Lung (tissue), 12 donors: Measurements from ENCODE around the gene SNX19. TPM values are rescaled to one million over a fixed set of nuclear protein-coding genes. Genes with fewer than 3 reads are reported as not detected.
"Not testable (repeated sequence)": the region's sequence is repeated elsewhere in the genome, so short reads cannot be mapped to it uniquely, and the experiment has no call there.

Experiments
- ATAC-seq: fragments of 200-7000 bp; cut with Tn5 transposase; one replicate; pipeline ENCODE4 v1.9.1; 2020; ENCODE audit warnings: moderate number of reproducible peaks; ENCODE audit not compliant: insufficient read depth, low FRiP score
- DNase-seq, 3 donors: peaks; one replicate each; pipeline ENCODE4 v3.0.0-alpha.2; 2013 to 2017
- H3K27ac ChIP-seq, 2 donors: one replicate each; pipeline ENCODE4 v1.5.1; 2013; ENCODE audit warnings: mild to moderate bottlenecking in 2 of 2, moderate library complexity in 2 of 2, control low read depth in 1 of 2, inconsistent platforms in 1 of 2, low read depth in 1 of 2, low read length in 1 of 2
- H3K27me3 ChIP-seq, 3 donors: one replicate each; pipeline ENCODE4 v1.5.1; 2013; ENCODE audit warnings: low read length in 2 of 3; ENCODE audit not compliant: control insufficient read depth in 3 of 3, insufficient read depth in 3 of 3
- H3K36me3 ChIP-seq, 4 donors: one replicate each; pipeline ENCODE4 v1.5.1; 2013; ENCODE audit warnings: low read length in 4 of 4, mild to moderate bottlenecking in 1 of 4, moderate library complexity in 1 of 4; ENCODE audit not compliant: control insufficient read depth in 4 of 4, insufficient read depth in 4 of 4
- H3K4me1 ChIP-seq, 5 donors: one replicate each; pipeline ENCODE4 v1.5.1; 2013; ENCODE audit warnings: low read length in 5 of 5, mild to moderate bottlenecking in 2 of 5, moderate library complexity in 1 of 5; ENCODE audit not compliant: control insufficient read depth in 5 of 5, insufficient read depth in 5 of 5
- H3K4me3 ChIP-seq: one replicate; pipeline ENCODE4 v1.5.1; 2013; ENCODE audit warnings: mild to moderate bottlenecking, control low read depth, moderate library complexity
- H3K9ac ChIP-seq, 2 donors: one replicate each; pipeline ENCODE4 v1.5.1; 2013; ENCODE audit warnings: low read length in 2 of 2, control low read depth in 1 of 2; ENCODE audit not compliant: insufficient read depth in 1 of 2
- H3K9me3 ChIP-seq, 4 donors: one replicate each; pipeline ENCODE4 v1.5.1; 2013; ENCODE audit warnings: low read length in 3 of 4, mild to moderate bottlenecking in 1 of 4, moderate library complexity in 1 of 4; ENCODE audit not compliant: control insufficient read depth in 4 of 4, insufficient read depth in 3 of 4
- CTCF ChIP-seq: IDR thresholded peaks from 2 replicates; pipeline ENCODE4 v1.5.1; 2012; ENCODE audit warnings: mild to moderate bottlenecking; ENCODE audit errors: control extremely low read depth, extremely low read depth
- WGBS, 2 donors: extraction: QIAGEN DNeasy Blood & Tissue Kit; methylation state at CpG; one replicate each; pipeline ENCODE4 v1.1.7; 2013; 5-methylcytosine and 5-hydroxymethylcytosine counted together
- polyA plus RNA-seq, 2 donors: library from polyadenylated mRNA; stranded (reverse); fragments of 200-250 nt; gene quantifications; one replicate each; pipeline ENCODE4 v1.2.1, GENCODE V29; 2013
- total RNA-seq, 2 donors: library from RNA; depleted of rRNA in 1 of 2; stranded (reverse); fragments of >200 nt in 1 of 2; gene quantifications; one replicate each; pipeline ENCODE4 v1.2.1, GENCODE V29; 2014 to 2021
- donor health status: control.
- donor health status: control.
- donor health status: Bipolar disorder and iron deficiency.
- donor health status: healthy.
- donor health status: DM: yes; HTN: yes; CAD: no.

SNX19 gene
- total and polyA plus RNA-seq, 4 donors: 13.9 to 64.3 (median 42.6) TPM

- 51 to 69% methylated on average over 1 of the region's 1 CpG for WGBS, 2 donors
- peak; percentile 27 to 84 (median 71) for DNase-seq
- ATAC-seq: no peak
- H3K36me3 ChIP-seq: no peaks in the 10 kb centered on the region
- H3K4me1 ChIP-seq: peaks cover 0 to 22% (median 8%) of the 10 kb centered on the region in 5 donors
- no peak overlapping the region for H3K4me3 ChIP-seq
- H3K9me3 ChIP-seq: no peaks in the 10 kb centered on the region
- H3K27ac ChIP-seq: no peak overlapping the region
- no peak for TF ChIP-seq CTCF
- no peak overlapping the region for H3K9ac ChIP-seq
- no peaks in the 10 kb centered on the region for H3K27me3 ChIP-seq
These were observed 56.4 kb downstream of the SNX19 start for GRCh38 chr11:130859886-130860285.

- DNase-seq (no peak), ATAC-seq (no peak)
- Histone ChIP-seq H3K9me3 (no peaks in the 10 kb centered on the region), H3K9ac (no peak overlapping the region), H3K36me3 (no peaks in the 10 kb centered on the region), H3K4me1 (peaks cover 0 to 22% (median 8%) of the 10 kb centered on the region in 5 donors), H3K27me3 (no peaks in the 10 kb centered on the region), H3K4me3 (no peak overlapping the region), H3K27ac (no peak overlapping the region)
- no peak for TF ChIP-seq CTCF
- 77 to 93% methylated on average over 2 of the region's 2 CpGs for WGBS, 2 donors
These were observed 58.1 kb downstream of the SNX19 start for GRCh38 chr11:130858215-130858614.

GRCh38 chr11:130855707-130856106 is 60.6 kb downstream of the SNX19 start:
- H3K9me3 ChIP-seq, H3K4me3 ChIP-seq, DNase-seq, H3K36me3 ChIP-seq, H3K27ac ChIP-seq, H3K27me3 ChIP-seq, H3K9ac ChIP-seq, ATAC-seq: not testable (repeated sequence)
- WGBS, 2 donors: 75 to 88% methylated on average over 2 of the region's 2 CpGs
- H3K4me1 ChIP-seq: peaks cover 0 to 15% (median 8%) of the 10 kb centered on the region in 5 donors

GRCh38 chr11:130854483-130854882 is 61.8 kb downstream of the SNX19 start:
- Histone ChIP-seq H3K4me1 (peaks cover 0 to 7% (median 3%) of the 10 kb centered on the region in 5 donors), H3K27ac (no peak overlapping the region), H3K27me3 (no peaks in the 10 kb centered on the region), H3K36me3 (no peaks in the 10 kb centered on the region), H3K4me3 (no peak overlapping the region), H3K9ac (no peak overlapping the region), H3K9me3 (no peaks in the 10 kb centered on the region)
- DNase-seq (no peak), ATAC-seq (no peak)
- no peak for TF ChIP-seq CTCF
- WGBS, 2 donors: 91 to 93% methylated on average over 4 of the region's 4 CpGs
